Suprapubic skin (tissue), 3 donors: Measurements from ENCODE around the gene AAK1.

Source experiments
- CTCF ChIP-seq, 2 donors: fragments of 200-600 bp in 1 of 2; fragments of 450-650 bp in 1 of 2; sonication (generic) in 1 of 2; IDR thresholded peaks; one replicate each; pipeline ENCODE4 v1.5.1; 2016 to 2019; ENCODE audit warnings: antibody characterized with exemption in 2 of 2, mild to moderate bottlenecking in 1 of 2, moderate library complexity in 1 of 2
- EP300 ChIP-seq: sonication (generic); formaldehyde crosslinking; IDR thresholded peaks from one replicate; pipeline ENCODE4 v1.6.1; 2017; ENCODE audit warnings: antibody characterized with exemption

- no peak for TF ChIP-seq CTCF (IDR thresholded peaks at IDR 0.05)
- no peak for TF ChIP-seq EP300
Measured at GRCh38 chr2:69454976-69455375, 188.6 kb downstream of the AAK1 start.
